ENCODE data around the gene CST6. TPM values are rescaled to one million over a fixed set of nuclear protein-coding genes. Genes with fewer than 3 reads are reported as not detected.

Gene CST6
- total and polyA plus RNA-seq, 2 donors (not counting 1 experiment from before 2014, with no cell fraction given) = 0.76 to 11.1 TPM

DNA sequence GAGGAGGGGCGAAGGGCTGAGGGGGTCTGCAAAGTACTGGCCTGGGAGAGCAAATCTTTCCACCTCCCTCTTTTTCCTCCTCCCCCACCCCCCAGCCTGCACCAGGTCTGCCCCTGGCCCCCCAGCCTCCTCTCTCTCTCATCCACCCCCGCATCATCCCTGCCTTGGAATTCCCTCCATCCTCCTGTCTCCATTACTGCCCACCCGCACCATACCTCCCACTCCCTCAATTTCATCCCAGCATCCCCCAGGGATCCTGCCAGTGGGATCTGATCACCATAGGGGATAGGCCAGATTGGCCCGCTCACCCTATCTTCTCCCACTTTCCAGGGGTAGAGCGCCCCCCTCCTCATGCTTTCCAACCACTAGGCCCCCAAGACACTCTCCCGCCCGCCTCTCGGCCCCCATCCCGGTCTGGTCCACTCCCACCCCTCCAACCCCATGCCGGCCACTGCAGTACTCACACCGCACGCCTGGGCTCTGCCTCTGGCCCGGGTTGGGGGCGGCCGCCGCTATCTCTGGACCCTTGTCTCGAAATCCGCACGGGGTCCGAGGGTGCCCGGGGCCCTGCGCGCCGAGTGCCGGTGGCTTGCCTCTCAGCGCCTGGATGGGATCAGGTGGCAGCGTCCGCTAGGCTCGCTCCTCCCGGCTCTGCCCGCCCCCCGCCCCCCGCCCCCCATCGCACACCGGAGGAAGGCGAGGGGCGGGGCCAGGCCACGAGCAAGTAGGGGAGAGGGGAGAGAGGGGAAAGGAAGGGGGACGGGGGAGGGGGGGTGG, 36.9 kb downstream of the CST6 start, which contains the start of gene GAL3ST3:
Gene GAL3ST3, minus strand, starts transcription at position 615 of the 777 bp plus-strand sequence. CDS start 3,746 bp downstream, outside the sequence.
- TF ChIP-seq, protein P1, sequence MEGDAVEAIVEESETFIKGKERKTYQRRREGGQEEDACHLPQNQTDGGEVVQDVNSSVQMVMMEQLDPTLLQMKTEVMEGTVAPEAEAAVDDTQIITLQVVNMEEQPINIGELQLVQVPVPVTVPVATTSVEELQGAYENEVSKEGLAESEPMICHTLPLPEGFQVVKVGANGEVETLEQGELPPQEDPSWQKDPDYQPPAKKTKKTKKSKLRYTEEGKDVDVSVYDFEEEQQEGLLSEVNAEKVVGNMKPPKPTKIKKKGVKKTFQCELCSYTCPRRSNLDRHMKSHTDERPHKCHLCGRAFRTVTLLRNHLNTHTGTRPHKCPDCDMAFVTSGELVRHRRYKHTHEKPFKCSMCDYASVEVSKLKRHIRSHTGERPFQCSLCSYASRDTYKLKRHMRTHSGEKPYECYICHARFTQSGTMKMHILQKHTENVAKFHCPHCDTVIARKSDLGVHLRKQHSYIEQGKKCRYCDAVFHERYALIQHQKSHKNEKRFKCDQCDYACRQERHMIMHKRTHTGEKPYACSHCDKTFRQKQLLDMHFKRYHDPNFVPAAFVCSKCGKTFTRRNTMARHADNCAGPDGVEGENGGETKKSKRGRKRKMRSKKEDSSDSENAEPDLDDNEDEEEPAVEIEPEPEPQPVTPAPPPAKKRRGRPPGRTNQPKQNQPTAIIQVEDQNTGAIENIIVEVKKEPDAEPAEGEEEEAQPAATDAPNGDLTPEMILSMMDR (conservative IDR thresholded peaks at IDR 0.05 in 1 of 2, IDR thresholded peaks at IDR 0.05 in 1 of 2; ENCODE audit: low read depth in 1 of 2, low read length in 2 of 2) = no peak
- no peak for TF ChIP-seq EZH2 (IDR thresholded peaks at IDR 0.05; ENCODE audit: low read length, missing control alignments)
- H2AFZ ChIP-seq (ENCODE audit: low read length) = no peak within 1 kb of the TSS
- H3K4me1 ChIP-seq (ENCODE audit: control insufficient read depth, extremely low read depth, insufficient read depth, low read length) = peaks cover 4% of the 10 kb centered on the region
- no peak within 1 kb of the TSS for H3K27ac ChIP-seq (ENCODE audit: insufficient read depth, low read length)
- H3K36me3 ChIP-seq (ENCODE audit: control insufficient read depth, insufficient read depth, low read length) = no peaks in the 10 kb centered on the region
- H3K79me2 ChIP-seq (ENCODE audit: control insufficient read depth, insufficient read depth, low read length) = peaks cover 16% of the 10 kb centered on the region
- no peaks in the 10 kb centered on the region for H3K9me3 ChIP-seq (ENCODE audit: control insufficient read depth, insufficient read depth, low read depth, low read length)
- peaks cover 17% of the 10 kb centered on the region for H3K27me3 ChIP-seq (ENCODE audit: control insufficient read depth, insufficient read depth, low read length)
- no peak for DNase-seq (ENCODE audit: low read depth in 2 of 2)
- no peak within 1 kb of the TSS for H3K9ac ChIP-seq (ENCODE audit: insufficient read depth, low read length)
- no peak within 1 kb of the TSS for H3K4me2 ChIP-seq (ENCODE audit: extremely low read depth, insufficient read depth, low read length)
- H4K20me1 ChIP-seq (ENCODE audit: control insufficient read depth, extremely low read depth, insufficient read depth, low read length) = no peaks in the 10 kb centered on the region
- no peak within 1 kb of the TSS for H3K4me3 ChIP-seq (replicated peaks in 1 of 4; ENCODE audit: control extremely low read depth in 1 of 4, insufficient read depth in 1 of 4, low read depth in 3 of 4, low read length in 4 of 4)

DNA sequence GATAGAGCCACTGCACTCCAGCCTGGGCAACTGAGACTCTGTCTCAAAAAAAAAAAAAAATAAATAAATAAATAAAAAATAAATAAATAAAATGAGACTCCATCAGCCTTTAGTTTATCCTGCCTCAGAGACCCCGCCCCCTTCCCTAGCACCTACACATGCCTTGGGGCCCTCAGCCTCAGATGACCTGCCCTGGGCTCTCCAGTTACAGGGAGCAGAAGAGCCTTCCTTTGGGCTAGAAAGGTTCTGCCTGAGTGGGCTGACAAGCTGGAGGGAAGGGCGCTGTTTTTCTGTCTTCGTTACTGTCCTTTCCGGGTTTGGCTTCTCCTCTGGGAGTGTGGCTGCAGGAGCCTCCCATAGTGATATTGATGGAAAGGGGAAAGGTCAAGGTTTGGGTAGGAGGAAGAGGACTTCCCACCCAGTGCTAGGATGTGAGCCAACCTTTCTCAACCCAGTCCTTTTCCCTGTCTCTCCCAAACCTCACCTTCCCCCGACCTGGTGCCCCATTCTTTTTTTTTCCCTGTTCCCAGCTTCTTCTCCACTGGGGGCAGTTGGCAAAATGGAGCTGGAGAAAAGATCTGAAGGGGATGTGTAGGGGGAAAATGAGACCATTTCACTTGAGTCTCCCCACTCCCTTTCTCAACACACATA, 38.9 kb downstream of the CST6 start:
- Histone ChIP-seq H3K36me3 (ENCODE audit: control insufficient read depth, insufficient read depth, low read length) (peaks cover 6% of the 10 kb centered on the region), H3K9me3 (ENCODE audit: control insufficient read depth, insufficient read depth, low read depth, low read length) (no peaks in the 10 kb centered on the region), H3K79me2 (ENCODE audit: control insufficient read depth, insufficient read depth, low read length) (peaks cover 28% of the 10 kb centered on the region), H2AFZ (ENCODE audit: low read length) (peak overlapping the region; percentile 57), H3K4me1 (ENCODE audit: control insufficient read depth, extremely low read depth, insufficient read depth, low read length) (peaks cover 4% of the 10 kb centered on the region), H3K27me3 (ENCODE audit: control insufficient read depth, insufficient read depth, low read length) (peaks cover 12% of the 10 kb centered on the region), H3K4me3 (replicated peaks in 1 of 4; ENCODE audit: control extremely low read depth in 1 of 4, insufficient read depth in 1 of 4, low read depth in 3 of 4, low read length in 4 of 4) (no peak overlapping the region), H3K9ac (ENCODE audit: insufficient read depth, low read length) (no peak overlapping the region), H3K27ac (ENCODE audit: insufficient read depth, low read length) (peak overlapping the region; percentile 94), H4K20me1 (ENCODE audit: control insufficient read depth, extremely low read depth, insufficient read depth, low read length) (no peaks in the 10 kb centered on the region), H3K4me2 (ENCODE audit: extremely low read depth, insufficient read depth, low read length) (no peak overlapping the region)
- TF ChIP-seq, protein P1 (conservative IDR thresholded peaks at IDR 0.05 in 1 of 2, IDR thresholded peaks at IDR 0.05 in 1 of 2; ENCODE audit: low read depth in 1 of 2, low read length in 2 of 2) = no peak
- TF ChIP-seq EZH2 (IDR thresholded peaks at IDR 0.05; ENCODE audit: low read length, missing control alignments) = no peak
- no peak for DNase-seq (ENCODE audit: low read depth in 2 of 2)

DNA sequence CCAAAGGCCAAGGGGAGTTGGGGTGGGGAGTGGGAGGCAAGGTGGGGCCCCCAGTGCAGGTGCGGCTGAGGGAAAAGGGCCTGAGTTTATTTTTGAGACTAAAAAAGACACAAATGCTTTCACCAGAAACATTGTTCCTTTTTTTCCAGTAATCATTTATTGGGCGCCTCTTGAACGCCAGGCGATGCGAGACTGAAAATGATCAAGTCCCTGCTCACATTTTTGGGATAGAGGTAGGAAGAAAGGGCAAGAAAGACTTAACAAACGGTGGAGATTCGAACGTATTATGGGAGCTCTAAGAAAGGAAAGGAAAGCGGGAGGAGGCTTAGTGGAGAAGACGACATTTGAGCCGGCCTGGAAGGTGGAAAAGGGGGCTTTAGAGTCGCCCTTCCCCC, 39.6 kb downstream of the CST6 start:
- TF ChIP-seq, protein P1 (conservative IDR thresholded peaks at IDR 0.05 in 1 of 2, IDR thresholded peaks at IDR 0.05 in 1 of 2; ENCODE audit: low read depth in 1 of 2, low read length in 2 of 2) = no peak
- TF ChIP-seq EZH2 (IDR thresholded peaks at IDR 0.05; ENCODE audit: low read length, missing control alignments) = no peak
- H4K20me1 ChIP-seq (ENCODE audit: control insufficient read depth, extremely low read depth, insufficient read depth, low read length) = no peaks in the 10 kb centered on the region
- H3K9ac ChIP-seq (ENCODE audit: insufficient read depth, low read length) = peak overlapping the region; percentile 98
- peaks cover 4% of the 10 kb centered on the region for H3K4me1 ChIP-seq (ENCODE audit: control insufficient read depth, extremely low read depth, insufficient read depth, low read length)
- H3K27ac ChIP-seq (ENCODE audit: insufficient read depth, low read length) = peak overlapping the region; percentile 94
- peaks cover 6% of the 10 kb centered on the region for H3K36me3 ChIP-seq (ENCODE audit: control insufficient read depth, insufficient read depth, low read length)
- H3K27me3 ChIP-seq (ENCODE audit: control insufficient read depth, insufficient read depth, low read length) = peaks cover 9% of the 10 kb centered on the region
- peak overlapping the region; percentile 71 for H3K4me2 ChIP-seq (ENCODE audit: extremely low read depth, insufficient read depth, low read length)
- peaks cover 29% of the 10 kb centered on the region for H3K79me2 ChIP-seq (ENCODE audit: control insufficient read depth, insufficient read depth, low read length)
- peak overlapping the region; percentile 63 to 98 (median 76) for H3K4me3 ChIP-seq (replicated peaks in 1 of 4; ENCODE audit: control extremely low read depth in 1 of 4, insufficient read depth in 1 of 4, low read depth in 3 of 4, low read length in 4 of 4)
- H3K9me3 ChIP-seq (ENCODE audit: control insufficient read depth, insufficient read depth, low read depth, low read length) = no peaks in the 10 kb centered on the region
- H2AFZ ChIP-seq (ENCODE audit: low read length) = peak overlapping the region; percentile 70
- no peak for DNase-seq (ENCODE audit: low read depth in 2 of 2)
